Measurements from ENCODE around the gene NRAS.

Gene NRAS

GRCh38 chr1:114710360-114710759 is 6.2 kb downstream of the NRAS start:
- TF ChIP-seq CTCF (IDR thresholded peaks at IDR 0.05; ENCODE audit: borderline replicate concordance, insufficient read depth, low read depth, low read length) = no peak
- no peak overlapping the region for H3K4me3 ChIP-seq (ENCODE audit: low read depth, low read length)

GRCh38 chr1:114707604-114708003 is 9.0 kb downstream of the NRAS start:
- H3K4me3 ChIP-seq (ENCODE audit: low read depth, low read length) = no peak overlapping the region
- no peak for TF ChIP-seq CTCF (IDR thresholded peaks at IDR 0.05; ENCODE audit: borderline replicate concordance, insufficient read depth, low read depth, low read length)

- no peak for TF ChIP-seq CTCF (IDR thresholded peaks at IDR 0.05; ENCODE audit: borderline replicate concordance, insufficient read depth, low read depth, low read length)
- H3K4me3 ChIP-seq (ENCODE audit: low read depth, low read length) = no peak overlapping the region
These were observed 13.3 kb downstream of the NRAS start for GRCh38 chr1:114703242-114703641.

- no peak for TF ChIP-seq CTCF (IDR thresholded peaks at IDR 0.05; ENCODE audit: borderline replicate concordance, insufficient read depth, low read depth, low read length)
- no peak overlapping the region for H3K4me3 ChIP-seq (ENCODE audit: low read depth, low read length)
These were observed 13.8 kb downstream of the NRAS start for GRCh38 chr1:114702737-114703136.

GRCh38 chr1:114701931-114702330 is 14.6 kb downstream of the NRAS start:
- no peak overlapping the region for H3K4me3 ChIP-seq (ENCODE audit: low read depth, low read length)
- TF ChIP-seq CTCF (IDR thresholded peaks at IDR 0.05; ENCODE audit: borderline replicate concordance, insufficient read depth, low read depth, low read length) = no peak

GRCh38 chr1:114700036-114700600 is 16.5 kb downstream of the NRAS start:
- H3K4me3 ChIP-seq (ENCODE audit: low read depth, low read length) = no peak overlapping the region
- TF ChIP-seq CTCF (IDR thresholded peaks at IDR 0.05; ENCODE audit: borderline replicate concordance, insufficient read depth, low read depth, low read length) = no peak

- no peak overlapping the region for H3K4me3 ChIP-seq (ENCODE audit: low read depth, low read length)
- TF ChIP-seq CTCF (IDR thresholded peaks at IDR 0.05; ENCODE audit: borderline replicate concordance, insufficient read depth, low read depth, low read length) = no peak
These were observed 19.8 kb downstream of the NRAS start for GRCh38 chr1:114696810-114697209.
